Activated CD8-positive, alpha-beta memory T cell treated with anti-CD3 and anti-CD28 coated beads for 24 hours (primary cell): ENCODE data around the gene E2F7.

Experiments
- DNase-seq: peaks from one replicate; pipeline ENCODE4 v3.0.0-alpha.2; 2020

The E2F7 gene

GRCh38 chr12:77010691-77011548, 54.4 kb downstream of the E2F7 start:
- peak; percentile 83 for DNase-seq

GRCh38 chr12:77007476-77007875, 57.9 kb downstream of the E2F7 start:
- no peak for DNase-seq

- no peak for DNase-seq
Observed at GRCh38 chr12:77005611-77006098, 59.7 kb downstream of the E2F7 start.

GRCh38 chr12:77003914-77004313, 61.5 kb downstream of the E2F7 start:
- DNase-seq: no peak

GRCh38 chr12:77003246-77003645, 62.1 kb downstream of the E2F7 start:
- DNase-seq: no peak

GRCh38 chr12:77002382-77002781, 63.0 kb downstream of the E2F7 start:
- DNase-seq: no peak

- DNase-seq: no peak
Observed at GRCh38 chr12:77001276-77001675, 64.1 kb downstream of the E2F7 start.

- no peak for DNase-seq
Observed at GRCh38 chr12:76998908-76999556, 66.3 kb downstream of the E2F7 start.

GRCh38 chr12:76998386-76998785, 67.0 kb downstream of the E2F7 start:
- no peak for DNase-seq

GRCh38 chr12:76997011-76997780, 68.2 kb downstream of the E2F7 start:
- no peak for DNase-seq

GRCh38 chr12:76990716-76991115, 74.7 kb downstream of the E2F7 start:
- no peak for DNase-seq

- DNase-seq: no peak
Observed at GRCh38 chr12:76984566-76984965, 80.8 kb downstream of the E2F7 start.

GRCh38 chr12:76983420-76983819, 81.9 kb downstream of the E2F7 start:
- DNase-seq: no peak

GRCh38 chr12:76980196-76980595, 85.2 kb downstream of the E2F7 start:
- DNase-seq: no peak

- no peak for DNase-seq
Observed at GRCh38 chr12:76976777-76977382, 88.5 kb downstream of the E2F7 start.
